Osteocyte (in vitro differentiated cells): ENCODE measurements around the gene MRAP2. TPM values are rescaled to one million over a fixed set of nuclear protein-coding genes. Genes with fewer than 3 reads are reported as not detected.

Experiments used
- DNase-seq: peaks from one replicate; pipeline ENCODE4 v3.0.0; 2021; ENCODE audit warnings: mixed read lengths; ENCODE audit not compliant: unreplicated experiment; ENCODE audit errors: extremely low spot score
- H3K27ac Mint-ChIP-seq: one replicate; pipeline ENCODE4 v1.8.0; 2021; ENCODE audit warnings: mild to moderate bottlenecking, mixed read lengths; ENCODE audit not compliant: unreplicated experiment
- H3K27me3 Mint-ChIP-seq: one replicate; pipeline ENCODE4 v1.8.0; 2021; ENCODE audit warnings: mixed read lengths; ENCODE audit not compliant: unreplicated experiment
- H3K36me3 Mint-ChIP-seq: one replicate; pipeline ENCODE4 v1.8.0; 2021; ENCODE audit warnings: mixed read lengths; ENCODE audit not compliant: unreplicated experiment
- H3K4me1 Mint-ChIP-seq: one replicate; pipeline ENCODE4 v1.8.0; 2021; ENCODE audit warnings: mixed read lengths; ENCODE audit not compliant: unreplicated experiment
- H3K4me3 Mint-ChIP-seq: one replicate; pipeline ENCODE4 v1.8.0; 2021; ENCODE audit warnings: mild to moderate bottlenecking, moderate library complexity, mixed read lengths; ENCODE audit not compliant: unreplicated experiment
- H3K9me3 Mint-ChIP-seq: one replicate; pipeline ENCODE4 v1.8.0; 2021; ENCODE audit warnings: mixed read lengths; ENCODE audit not compliant: unreplicated experiment
- total RNA-seq: library from RNA; stranded (reverse); gene quantifications from 2 replicates; pipeline ENCODE4 v1.2.1, GENCODE V29; 2021
- TF ChIP-seq, protein P1 (sequence below): fragments of 200-600 bp; sonication (generic); IDR thresholded peaks from 2 replicates; pipeline ENCODE4 v1.5.0; 2021; ENCODE audit warnings: antibody characterized with exemption, mild to moderate bottlenecking, moderate library complexity

MRAP2 gene
- total RNA-seq, 1 donor from 2014 or later: 10.7 TPM

DNA sequence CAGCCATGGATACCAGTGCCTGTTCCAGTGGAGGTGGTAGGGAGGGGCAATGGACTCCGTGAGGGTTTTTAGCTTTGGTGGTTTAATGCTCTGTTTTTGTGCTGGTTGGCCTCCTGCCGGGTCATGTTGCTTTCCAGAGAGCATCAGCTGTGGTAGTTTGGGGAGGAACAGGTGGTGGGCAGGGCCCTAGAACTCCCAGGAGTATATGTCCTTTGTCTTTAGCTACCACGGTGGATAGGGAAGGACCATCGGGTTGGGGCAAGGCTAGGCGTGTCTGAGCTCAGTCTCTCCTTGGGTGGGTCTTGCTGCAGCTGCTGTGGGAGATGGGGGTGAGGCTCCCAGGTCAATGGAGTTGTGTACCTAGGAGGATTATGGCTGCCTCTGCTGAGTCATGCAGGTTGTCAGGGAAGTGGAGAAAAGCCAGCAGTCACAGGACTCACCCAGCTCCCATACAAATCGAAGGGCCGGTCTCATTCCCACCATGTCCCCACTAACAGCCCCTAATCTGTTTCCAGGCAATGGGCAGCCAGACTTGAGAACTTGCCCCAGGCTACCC is 38.9 kb downstream of the MRAP2 start:
- peaks cover 8% of the 10 kb centered on the region for H3K27me3 Mint-ChIP-seq
- H3K9me3 Mint-ChIP-seq: peaks cover 14% of the 10 kb centered on the region
- H3K4me3 Mint-ChIP-seq: no peak overlapping the region
- no peak overlapping the region for H3K27ac Mint-ChIP-seq
- peaks cover 5% of the 10 kb centered on the region for H3K4me1 Mint-ChIP-seq
- DNase-seq: no peak
- TF ChIP-seq, protein P1, sequence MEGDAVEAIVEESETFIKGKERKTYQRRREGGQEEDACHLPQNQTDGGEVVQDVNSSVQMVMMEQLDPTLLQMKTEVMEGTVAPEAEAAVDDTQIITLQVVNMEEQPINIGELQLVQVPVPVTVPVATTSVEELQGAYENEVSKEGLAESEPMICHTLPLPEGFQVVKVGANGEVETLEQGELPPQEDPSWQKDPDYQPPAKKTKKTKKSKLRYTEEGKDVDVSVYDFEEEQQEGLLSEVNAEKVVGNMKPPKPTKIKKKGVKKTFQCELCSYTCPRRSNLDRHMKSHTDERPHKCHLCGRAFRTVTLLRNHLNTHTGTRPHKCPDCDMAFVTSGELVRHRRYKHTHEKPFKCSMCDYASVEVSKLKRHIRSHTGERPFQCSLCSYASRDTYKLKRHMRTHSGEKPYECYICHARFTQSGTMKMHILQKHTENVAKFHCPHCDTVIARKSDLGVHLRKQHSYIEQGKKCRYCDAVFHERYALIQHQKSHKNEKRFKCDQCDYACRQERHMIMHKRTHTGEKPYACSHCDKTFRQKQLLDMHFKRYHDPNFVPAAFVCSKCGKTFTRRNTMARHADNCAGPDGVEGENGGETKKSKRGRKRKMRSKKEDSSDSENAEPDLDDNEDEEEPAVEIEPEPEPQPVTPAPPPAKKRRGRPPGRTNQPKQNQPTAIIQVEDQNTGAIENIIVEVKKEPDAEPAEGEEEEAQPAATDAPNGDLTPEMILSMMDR: no peak
- H3K36me3 Mint-ChIP-seq: peaks cover 7% of the 10 kb centered on the region

DNA sequence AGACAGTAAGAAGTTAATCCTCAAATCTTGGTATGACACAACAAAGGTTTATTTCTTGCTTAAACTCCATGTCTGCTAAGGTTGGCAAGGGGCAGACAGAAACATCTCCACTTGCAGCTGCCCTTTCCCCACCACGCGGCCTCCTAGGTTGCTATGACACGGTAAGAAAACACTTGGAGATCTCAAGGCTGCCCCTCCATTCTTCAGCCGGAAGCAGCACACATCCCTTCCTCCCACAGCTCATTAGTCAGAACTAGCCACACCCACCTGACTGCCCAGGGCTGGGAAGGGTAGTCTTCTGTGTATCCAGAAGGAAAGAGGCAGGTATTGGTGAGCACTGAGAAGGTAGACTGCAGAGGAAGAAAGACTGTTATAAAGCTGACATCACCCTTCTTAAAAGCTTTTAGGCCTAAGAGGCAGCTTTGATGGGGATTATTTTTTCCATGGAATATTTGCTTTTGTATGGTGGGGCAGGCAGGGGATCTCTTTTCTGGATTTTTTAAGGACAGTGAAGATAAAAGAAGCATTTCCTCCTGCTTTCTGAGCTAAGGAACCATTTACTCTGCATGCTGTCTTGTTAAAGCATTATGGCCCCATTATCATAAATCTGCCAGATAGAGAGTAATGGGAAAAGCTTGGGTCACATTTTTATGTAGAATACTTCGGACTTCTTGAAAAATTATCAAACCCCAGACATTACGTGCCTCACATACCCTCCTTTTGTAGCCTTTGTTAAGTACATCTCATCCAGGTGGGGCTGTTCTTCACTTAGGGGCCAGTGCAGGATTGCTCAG is 41.6 kb downstream of the MRAP2 start:
- H3K27me3 Mint-ChIP-seq: peaks cover 15% of the 10 kb centered on the region
- DNase-seq: no peak
- TF ChIP-seq, protein P1: no peak
- H3K36me3 Mint-ChIP-seq: peaks cover 5% of the 10 kb centered on the region
- H3K4me1 Mint-ChIP-seq: peaks cover 5% of the 10 kb centered on the region
- no peak overlapping the region for H3K27ac Mint-ChIP-seq
- peaks cover 9% of the 10 kb centered on the region for H3K9me3 Mint-ChIP-seq
- no peak overlapping the region for H3K4me3 Mint-ChIP-seq

DNA sequence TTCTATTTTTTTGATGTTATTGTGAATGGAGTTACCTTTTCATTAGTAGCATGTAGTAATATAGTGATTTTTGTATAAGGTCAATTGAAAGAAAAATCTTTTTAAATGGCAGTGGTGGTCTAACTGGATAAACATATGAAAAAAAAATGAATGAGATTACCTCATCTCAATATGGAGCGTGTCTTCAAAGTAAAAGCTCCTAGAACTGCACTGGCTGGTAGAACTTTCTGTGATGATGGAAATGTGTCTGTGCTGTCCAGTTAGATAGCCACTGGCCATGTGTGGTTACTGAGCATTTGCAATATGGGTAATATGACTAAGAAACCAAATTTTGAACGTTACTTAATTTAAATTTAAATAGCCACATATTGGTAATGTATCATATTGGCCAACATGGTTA is 44.1 kb downstream of the MRAP2 start:
- H3K4me1 Mint-ChIP-seq: peaks cover 5% of the 10 kb centered on the region
- no peak overlapping the region for H3K27ac Mint-ChIP-seq
- TF ChIP-seq, protein P1: no peak
- no peak for DNase-seq
- no peak overlapping the region for H3K4me3 Mint-ChIP-seq
- H3K27me3 Mint-ChIP-seq: peaks cover 33% of the 10 kb centered on the region
- H3K9me3 Mint-ChIP-seq: no peaks in the 10 kb centered on the region
- no peaks in the 10 kb centered on the region for H3K36me3 Mint-ChIP-seq

DNA sequence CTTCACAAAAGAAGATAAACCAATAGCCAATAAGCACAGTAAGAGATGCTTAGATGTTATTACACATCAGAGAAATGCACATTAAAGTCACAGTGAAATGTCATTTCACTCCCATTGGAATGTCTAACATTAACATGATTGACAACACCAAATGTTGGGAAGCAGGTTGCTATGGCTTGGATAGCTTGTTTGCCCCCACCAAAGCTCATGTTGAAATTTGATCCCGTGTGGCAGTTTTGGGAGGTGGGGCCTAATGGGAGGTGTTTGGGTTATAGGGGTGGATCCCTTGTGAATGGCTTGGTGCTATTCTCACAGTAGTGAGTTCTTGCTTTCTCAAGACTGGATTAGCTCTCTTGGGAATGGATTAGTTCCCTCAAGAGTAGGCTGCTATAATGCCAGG is 44.8 kb downstream of the MRAP2 start:
- Mint-ChIP-seq H3K36me3 (no peaks in the 10 kb centered on the region), H3K27me3 (peaks cover 40% of the 10 kb centered on the region), H3K4me3 (no peak overlapping the region), H3K4me1 (peaks cover 5% of the 10 kb centered on the region), H3K27ac (no peak overlapping the region), H3K9me3 (no peaks in the 10 kb centered on the region)
- TF ChIP-seq, protein P1: no peak
- no peak for DNase-seq

DNA sequence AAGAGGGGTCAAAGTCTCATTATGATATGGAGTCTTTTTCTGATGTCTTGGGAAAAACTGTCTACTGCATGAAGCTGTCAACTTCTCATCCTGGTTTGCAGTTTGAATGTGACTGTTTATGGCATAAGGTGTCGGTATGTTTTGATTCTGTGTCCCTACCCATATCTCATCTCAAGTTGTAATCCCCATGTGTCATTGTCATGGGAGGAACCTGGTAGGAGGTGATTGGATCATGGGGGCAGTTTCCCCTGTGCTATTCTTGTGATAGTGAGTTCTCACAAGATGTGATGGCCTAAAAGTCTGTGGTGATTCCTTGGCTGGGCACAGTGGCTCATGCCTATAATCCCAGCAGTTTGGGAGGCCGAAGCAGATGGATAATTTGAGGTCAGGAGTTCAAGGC is 47.6 kb downstream of the MRAP2 start:
- peaks cover 57% of the 10 kb centered on the region for H3K27me3 Mint-ChIP-seq
- DNase-seq: no peak
- H3K4me3 Mint-ChIP-seq: no peak overlapping the region
- H3K9me3 Mint-ChIP-seq: no peaks in the 10 kb centered on the region
- no peaks in the 10 kb centered on the region for H3K36me3 Mint-ChIP-seq
- no peaks in the 10 kb centered on the region for H3K4me1 Mint-ChIP-seq
- TF ChIP-seq, protein P1: no peak
- no peak overlapping the region for H3K27ac Mint-ChIP-seq
